Measurements from ENCODE around the gene ADM.
"Not testable (repeated sequence)": the region's sequence is repeated elsewhere in the genome, so short reads cannot be mapped to it uniquely, and the experiment has no call there.

Gene ADM

DNA sequence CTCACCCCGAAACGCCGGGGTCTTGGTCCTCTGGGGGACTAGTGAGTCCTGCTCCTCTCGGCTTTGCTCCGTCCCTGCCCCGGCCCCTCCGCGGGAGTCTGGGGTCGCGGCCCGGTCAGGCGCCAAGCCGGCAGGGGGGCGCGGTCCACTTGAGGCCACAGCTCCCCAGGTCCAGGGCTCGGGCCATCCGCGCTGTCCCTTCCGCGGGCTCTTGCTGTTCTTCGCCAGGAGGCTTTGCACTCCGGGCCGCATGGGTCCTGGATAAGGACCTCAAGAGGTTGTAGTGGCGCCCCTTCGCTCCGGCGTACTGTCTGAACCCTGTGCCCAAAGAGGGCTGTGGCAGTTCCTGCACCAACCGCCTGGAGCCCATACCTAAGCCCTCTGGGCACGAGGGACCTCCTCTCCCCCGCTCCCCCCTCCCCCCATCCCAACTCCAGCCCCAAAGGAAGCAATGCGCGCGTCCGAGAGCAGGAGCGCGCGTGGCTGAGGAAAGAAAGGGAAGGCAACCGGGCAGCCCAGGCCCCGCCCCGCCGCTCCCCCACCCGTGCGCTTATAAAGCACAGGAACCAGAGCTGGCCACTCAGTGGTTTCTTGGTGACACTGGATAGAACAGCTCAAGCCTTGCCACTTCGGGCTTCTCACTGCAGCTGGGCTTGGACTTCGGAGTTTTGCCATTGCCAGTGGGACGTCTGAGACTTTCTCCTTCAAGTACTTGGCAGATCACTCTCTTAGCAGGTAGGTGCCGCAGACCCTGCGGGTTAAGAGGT, at the start of gene ADM:
TSS of gene ADM (plus strand) at position 579 of the 767 bp plus-strand sequence. CDS start 628 bp downstream, outside the sequence.
- peak; percentile 45 for DNase-seq

- no peak for DNase-seq
Measured at GRCh38 chr11:10255388-10256125, 49.3 kb upstream of the ADM start.

DNA sequence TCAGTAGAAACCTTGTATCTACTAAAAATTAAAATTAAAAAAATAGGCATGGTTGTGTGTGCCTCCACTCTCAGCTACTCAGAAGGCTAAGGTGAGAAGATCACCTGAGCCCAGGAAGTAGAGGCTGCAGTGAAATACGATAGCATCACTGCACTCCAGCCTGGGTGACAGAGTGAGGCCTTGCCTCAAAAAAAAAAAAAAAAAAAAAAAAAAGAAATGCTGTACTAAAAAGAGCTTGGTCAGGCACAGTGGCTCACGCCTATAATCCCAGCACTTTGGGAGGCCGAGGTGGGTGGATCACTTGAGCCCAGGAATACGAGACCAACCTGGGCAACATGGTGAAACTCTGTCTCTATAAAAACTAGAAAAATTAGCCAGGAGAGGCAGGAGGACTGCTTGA, 47.4 kb upstream of the ADM start:
- no peak for DNase-seq

DNA sequence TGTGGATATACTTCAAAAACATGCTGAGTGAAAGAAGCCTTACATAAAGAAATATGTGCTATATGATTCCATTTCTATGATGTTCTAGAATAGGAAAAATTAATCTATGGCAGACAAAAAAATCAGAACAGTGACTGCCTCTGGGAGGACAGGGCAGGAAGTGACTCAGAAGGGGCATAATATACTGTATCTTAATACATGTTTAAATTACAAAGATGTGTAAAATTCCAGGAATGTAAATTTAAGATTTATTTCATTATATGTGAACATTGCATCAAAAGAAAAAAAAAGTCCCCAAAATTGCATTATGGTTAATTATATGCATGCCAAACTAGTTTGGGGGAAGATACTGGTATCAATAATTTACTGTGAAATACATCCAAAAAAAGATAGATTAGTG, 43.1 kb upstream of the ADM start:
- DNase-seq = no peak

- no peak for DNase-seq
Measured at GRCh38 chr11:10263929-10264328, 40.9 kb upstream of the ADM start.

DNA sequence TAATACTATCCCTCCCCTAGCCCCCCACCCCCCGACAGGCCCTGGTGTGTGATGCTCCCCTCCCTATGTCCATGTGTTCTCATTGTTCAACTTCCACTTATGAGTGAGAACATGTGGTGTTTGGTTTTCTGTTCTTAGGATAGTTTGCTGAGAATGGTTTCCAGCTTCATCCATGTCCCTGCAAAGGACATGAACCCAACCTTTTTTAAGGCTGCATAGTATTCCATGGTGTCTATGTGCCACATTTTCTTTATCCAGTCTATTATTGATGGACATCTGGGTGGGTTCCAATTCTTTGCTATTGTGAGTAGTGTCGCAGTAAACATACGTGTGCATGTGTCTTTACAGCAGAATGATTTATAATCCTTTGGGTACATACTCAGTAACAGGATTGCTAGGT, 40.2 kb upstream of the ADM start:
- DNase-seq = not testable (repeated sequence)

GRCh38 chr11:10265936-10266335, 38.9 kb upstream of the ADM start:
- no peak for DNase-seq

DNA sequence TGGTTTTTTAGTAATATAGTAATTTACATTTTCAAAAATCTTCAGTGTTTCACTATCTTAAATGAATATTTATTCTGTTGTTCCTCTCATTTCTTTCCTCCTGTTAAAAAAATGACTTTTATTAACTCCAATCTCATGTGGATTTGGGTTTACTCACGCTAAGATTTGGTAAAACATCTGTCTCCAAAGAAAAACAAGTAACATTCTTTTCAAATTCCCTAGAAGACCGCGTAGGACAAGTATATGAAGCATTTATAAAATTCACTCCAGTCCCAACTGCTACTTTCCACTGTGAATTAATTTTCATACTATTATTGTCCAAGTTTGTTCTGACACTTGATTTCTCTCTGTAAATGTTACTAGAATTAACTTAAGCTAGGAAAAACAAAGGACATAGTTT, 37.1 kb upstream of the ADM start:
- no peak for DNase-seq

DNA sequence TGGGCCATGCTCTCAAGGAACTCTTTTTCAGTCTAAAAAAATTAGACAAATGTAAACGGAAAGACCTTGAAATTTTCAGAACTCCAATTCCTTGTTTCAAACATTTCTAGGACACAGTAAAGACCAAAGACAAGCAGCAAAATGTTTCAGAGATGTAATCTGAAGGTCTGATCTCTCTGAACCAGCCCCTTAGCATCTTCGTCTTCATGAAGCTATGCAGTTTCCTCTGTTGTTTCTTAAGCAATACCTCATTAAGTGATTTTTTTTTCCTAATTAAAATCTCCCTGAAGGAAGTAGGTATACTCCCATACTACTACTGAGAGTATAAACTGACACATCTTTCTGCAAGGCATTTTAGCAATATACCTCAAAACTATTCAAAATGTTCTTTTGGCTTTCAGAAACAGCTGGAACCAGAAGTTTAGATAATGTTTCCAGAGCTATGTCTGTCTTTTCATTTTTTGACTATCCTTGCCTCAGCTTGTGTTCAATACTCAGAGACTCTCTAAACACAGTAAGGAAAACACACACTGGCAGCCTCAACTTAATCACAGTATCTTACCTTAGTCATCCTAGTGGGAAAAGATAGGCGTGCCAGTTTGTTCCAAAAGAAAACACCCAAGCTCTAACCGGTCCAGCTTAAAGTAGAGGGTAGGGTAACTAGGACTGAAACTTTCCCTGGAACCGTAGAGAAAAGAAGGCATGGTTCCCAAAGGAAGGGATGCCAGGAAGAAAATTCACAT, 36.0 kb upstream of the ADM start:
- no peak for DNase-seq

GRCh38 chr11:10272132-10272531, 32.7 kb upstream of the ADM start:
- DNase-seq = no peak

GRCh38 chr11:10273738-10274137, 31.1 kb upstream of the ADM start:
- DNase-seq = no peak

DNA sequence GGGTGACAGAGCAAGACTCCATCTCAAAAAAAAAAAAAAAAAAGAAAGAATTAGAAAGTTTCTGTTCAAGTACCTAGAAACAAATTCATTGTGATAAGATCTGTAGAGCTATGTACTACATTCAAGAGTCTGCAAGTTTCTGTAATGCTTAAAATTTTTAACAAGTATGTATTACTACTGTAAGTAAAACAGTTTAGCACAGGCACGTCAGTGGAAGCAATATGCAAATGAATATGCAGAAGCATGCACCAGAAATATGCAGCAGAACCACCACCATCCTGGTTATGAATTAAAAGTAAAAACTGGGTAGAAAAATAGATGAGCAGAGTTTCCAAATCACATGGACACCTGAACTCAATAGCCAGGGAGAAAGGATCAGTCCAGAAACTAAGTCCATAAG, 30.1 kb upstream of the ADM start:
- no peak for DNase-seq

- no peak for DNase-seq
Measured at GRCh38 chr11:10275714-10276113, 29.2 kb upstream of the ADM start.

DNA sequence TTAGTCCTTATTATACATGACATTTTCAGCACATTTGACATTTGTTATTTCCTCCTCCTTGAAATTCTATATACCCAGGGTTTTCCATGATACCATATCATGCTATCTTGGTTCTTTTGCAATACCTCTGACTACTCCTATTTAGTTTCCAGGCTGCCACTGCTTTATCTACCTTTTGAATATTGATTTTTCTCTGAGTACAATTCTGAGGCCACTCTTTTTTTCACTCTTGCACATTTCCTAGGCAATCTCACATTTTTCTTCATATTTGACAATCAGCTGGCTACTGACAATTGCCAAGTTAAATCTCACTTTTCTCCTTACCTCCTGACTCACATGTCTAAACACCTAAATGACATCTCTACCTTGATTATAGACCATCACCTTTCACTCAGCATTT, 22.8 kb upstream of the ADM start:
- DNase-seq = no peak

GRCh38 chr11:10283991-10284390, 20.9 kb upstream of the ADM start:
- no peak for DNase-seq

DNA sequence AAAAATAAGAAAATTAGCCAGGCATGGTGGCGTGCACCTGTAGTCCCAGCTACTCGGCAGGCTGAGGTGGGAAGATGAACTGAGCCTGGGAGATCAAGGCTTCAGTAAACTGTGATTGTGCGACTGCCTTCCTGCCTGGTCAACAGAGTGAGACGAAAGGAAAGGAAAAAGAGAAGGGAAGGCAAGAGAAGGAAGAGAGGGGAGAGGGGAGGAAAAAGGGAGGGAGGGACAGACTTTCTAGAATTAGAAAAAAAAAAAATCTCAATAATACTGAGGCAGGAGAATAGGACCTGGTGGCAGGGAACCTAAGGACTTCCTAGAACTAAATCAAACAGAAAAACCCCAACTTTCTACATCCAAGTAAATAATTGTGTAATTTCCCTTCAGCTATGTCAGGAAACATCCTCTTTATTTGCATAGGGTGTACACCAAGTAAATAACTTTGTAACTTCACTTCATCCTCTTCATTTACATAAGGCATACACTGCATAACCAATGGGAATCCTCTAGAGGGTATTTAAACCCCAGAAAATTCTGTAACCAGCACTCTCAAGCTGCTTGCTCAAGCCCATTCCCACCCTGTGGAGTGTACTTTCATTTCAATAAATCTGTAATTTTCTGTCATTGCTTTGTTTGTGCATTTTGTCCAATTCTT, 19.6 kb upstream of the ADM start:
- DNase-seq = no peak

DNA sequence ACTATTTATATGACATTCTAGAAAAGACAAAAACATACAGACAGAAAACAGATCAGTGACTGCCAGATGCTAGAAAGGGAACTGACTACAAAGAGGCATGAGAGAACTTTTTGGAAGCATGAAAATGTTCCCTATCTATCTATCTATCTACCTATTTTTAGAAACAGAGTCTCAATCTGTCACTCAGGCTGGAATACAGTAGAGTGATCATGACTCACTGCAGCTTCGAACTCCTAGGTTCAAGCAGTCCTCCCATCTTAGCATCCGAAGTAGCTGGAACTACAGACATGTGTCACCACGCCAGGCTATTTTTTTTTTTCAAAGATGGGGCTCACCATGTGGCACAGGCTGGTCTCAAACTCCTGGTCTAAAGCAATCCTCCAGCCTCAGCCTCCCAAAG, 17.7 kb upstream of the ADM start:
- DNase-seq = no peak

- DNase-seq = no peak
Measured at GRCh38 chr11:10287766-10288715, 16.8 kb upstream of the ADM start.

- no peak for DNase-seq
Measured at GRCh38 chr11:10288881-10289764, 15.8 kb upstream of the ADM start.

DNA sequence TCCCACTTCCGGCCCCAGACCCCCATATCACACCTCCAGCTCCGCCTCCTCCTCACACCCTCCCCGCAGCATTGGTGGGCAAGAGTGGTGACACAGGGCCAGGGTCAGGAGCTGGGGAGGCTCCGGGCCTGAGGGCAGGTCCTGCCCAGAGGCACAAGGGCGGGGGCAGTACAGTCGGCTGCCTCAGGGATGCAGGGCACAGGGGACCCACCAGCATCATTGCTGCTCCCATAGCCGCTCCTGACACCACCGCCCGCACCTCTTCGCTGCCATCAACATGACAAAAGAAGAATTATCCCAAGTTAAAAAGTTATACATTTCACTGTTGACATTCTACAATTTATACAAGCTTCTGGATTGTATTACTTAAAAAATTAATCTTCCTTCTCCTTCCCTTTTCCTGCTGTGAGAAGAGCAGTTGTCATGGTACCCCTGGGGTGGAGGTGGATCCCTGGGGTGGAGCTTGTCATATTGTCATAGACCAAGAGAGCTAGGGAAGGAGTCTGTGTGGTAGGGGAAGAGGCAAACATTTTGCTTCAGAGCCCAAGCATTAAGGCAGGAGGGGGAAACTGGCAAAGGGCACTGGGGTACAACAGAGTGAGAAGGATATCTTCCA, 15.0 kb upstream of the ADM start:
- DNase-seq = no peak
